GM21529 (cell line): ENCODE results near the gene TSPEAR.
"Not testable (repeated sequence)": the region's sequence is repeated elsewhere in the genome, so short reads cannot be mapped to it uniquely, and the experiment has no call there.

Source experiments
- ATAC-seq: cut with Tn5 transposase; IDR thresholded peaks from one replicate; pipeline ENCODE4 v1.9.1; 2021; ENCODE audit not compliant: unreplicated experiment

The TSPEAR gene

DNA sequence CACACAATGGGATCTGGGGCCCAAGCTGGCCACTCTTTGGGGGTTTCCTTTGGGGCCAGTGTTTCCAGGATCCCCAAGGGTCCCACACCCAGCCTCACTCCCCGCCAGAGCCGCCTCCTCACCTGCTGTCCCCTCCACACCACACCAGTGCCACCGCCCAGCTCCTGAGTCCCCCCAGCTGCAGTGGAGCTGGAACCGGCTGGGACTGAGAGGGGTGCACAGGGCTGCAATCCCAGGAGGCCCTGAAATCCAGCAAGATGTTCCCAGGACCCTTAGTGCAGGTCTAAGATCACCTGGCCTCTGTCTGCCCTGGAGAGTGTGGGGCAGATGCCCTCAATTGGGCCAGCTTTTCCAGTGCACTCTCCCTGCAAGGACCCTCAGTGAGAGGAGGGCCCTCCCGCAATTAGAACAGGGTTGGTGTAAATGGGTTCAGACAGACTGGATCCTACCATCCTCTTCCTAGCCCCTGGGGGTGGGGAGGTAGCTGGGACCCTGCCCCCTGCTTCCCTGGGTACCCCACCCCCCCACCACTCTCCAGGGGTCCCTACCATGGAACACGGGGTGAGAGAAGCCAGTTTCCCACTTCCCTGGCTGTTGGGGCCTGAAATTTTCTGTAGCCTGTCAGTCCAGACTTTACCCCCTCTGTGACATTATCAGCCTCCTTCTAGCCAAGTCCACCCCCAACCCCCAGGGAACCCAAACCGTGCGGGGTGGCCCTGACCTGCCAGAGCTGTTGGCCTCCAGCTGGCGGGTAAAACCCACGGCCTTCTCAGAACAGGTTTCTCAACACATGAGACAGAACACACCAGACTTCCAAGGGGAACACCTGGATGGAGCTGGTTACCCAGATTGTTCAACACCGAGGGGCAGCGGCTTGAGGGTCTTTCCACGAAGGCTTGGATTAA is 7.4 kb downstream of the TSPEAR start:
- no peak for ATAC-seq

DNA sequence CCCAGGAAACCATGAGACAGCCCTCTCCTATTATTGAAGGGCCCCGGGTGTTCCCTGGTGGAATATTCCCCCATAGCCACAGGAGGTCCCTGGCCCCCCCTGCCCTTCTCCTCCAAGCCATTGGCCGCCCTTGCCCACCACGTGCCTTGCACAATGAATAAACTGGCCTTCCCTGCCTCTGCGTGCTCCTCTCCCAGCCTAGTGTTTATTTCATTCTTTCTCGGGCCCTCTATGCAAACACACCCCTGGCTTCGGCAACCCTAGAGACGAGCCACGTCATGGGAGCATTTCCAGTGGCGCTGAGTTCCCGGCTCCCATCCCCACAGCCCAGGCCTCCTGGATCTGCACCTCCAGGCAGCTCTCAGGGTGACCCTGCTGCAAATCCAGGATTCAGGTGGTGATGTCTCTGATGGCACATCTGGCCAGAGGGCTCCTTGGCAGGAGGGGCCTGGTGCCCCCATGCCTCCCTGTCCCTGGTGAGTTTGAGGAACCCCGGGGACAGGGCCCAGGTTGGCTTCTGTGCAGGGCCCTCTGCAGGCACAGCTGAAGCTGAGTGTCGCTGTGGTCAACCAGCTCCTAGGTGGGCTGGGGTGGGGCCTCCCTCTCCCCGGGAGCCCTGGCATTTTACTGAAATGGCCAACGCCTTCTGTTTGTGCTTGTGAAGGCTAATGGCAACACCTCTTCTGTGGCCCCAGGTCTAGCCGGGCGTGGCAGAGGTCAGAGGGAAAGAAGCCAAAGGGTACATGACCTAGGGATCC is 8.2 kb downstream of the TSPEAR start:
- no peak for ATAC-seq

DNA sequence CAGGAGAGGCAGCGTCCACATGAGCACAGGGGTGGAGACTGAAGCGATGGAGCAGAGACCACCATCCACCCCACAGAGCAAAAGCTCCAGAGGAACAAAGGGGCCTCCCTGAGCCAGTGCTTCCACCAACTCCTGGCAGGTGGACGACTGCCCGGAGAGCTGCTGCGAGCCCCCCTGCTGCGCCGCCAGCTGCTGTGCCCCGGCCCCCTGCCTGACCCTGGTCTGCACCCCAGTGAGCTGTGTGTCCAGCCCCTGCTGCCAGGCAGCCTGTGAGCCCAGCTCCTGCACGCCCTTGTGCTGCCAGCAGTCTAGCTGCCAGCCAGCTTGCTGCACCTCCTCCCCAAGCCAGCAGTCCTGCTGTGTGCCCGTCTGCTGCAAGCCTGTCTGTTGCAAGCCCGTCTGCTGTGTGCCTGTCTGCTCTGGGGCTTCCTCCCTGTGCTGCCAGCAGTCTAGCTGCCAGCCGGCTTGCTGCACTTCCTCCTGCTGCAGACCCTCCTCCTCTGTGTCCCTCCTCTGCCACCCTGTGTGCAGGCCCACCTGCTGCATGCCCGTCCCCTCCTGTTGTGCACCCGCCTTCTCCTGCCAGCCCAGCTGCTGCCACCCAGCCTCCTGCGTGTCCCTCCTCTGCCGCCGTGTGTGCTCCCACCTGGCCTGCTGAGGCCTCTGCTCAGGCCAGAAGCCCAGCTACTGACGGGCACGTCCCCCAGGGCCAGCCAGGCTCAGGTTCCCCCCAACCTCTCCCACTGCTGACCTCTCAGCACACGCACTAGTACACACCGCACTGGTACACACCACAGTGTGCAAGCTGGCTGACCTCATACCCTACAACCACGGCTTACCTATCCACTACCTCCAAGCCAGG is 9.0 kb downstream of the TSPEAR start:
- no peak for ATAC-seq

DNA sequence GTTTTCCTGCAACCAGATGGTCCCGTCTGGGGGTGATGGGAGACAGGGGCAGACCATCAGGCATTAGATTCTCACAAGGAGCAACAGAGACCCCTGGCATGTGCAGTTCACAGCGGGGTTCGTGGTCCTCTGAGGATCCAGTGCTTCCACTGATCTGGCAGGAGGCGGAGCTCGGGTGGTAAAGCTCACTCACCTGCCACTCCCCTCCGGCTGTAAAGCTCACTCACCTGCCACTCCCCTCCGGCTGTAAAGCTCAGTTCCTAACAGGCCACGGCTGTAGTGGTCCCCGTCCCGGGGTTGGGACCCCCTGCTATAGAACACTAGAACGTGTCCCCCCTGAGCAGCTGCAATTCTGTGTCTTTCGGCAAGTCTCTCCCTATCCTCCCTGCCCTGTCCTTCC is 9.8 kb downstream of the TSPEAR start:
- no peak for ATAC-seq

DNA sequence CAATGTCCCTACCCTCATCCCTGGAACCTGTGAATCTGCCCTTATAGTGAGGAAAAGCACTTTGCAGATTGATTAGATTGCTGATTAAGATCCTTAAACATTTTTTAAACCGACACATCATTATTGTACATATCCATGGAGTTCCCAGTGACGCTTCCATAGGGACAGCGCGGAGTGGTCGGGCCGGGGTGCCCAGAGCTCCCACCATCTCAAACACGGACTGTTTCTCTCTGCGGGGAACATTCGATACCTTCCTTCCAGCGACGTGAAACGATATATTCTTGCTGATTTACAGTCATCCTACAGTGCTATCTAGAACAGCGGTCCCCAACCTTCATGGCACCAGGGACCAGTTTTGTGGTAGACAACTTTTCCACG is 10.4 kb downstream of the TSPEAR start:
- ATAC-seq: no peak

DNA sequence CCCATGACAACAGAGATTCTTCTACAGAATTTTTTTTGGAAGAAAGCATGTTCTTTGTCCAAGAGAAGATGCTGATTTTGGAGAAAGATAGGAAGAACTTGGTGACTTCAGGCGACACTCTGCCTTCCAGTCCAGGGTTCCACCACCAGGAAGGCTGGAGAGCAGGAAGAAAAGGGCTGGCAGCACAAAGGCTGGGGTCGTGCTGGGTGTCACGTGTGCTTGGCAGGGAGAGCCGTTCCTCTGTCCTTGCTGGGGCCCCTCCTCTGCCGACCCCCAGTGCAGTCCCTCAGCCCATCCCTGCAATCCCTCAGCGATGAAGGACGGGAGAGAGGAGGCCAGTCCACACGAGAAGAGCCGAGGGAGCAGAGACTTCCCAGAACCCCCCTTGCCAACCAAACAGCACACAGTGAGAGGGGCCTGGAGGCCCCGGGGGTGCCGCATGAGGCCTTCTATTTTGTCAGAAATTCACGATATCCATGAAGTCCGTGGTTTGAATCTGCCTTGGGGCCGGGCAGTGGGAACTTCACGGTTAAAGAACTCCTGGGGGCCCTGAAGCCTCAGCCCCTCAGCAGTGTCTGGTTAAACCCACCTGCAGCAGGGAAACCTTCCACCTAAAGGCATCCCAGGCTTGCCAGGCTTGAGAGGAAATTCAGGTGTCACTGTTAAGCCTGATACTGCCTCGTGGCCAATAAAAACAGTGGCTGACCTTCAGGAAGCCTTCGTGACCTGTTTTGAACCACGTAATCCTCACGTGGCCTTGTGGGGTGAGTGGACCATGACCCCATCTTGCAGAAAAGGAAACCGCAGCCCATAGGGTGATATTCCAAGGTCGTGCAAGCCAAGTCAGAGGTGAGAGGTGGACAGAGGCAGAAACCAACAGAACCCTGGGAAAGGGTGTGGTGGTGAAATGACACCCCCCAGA is 11.0 kb downstream of the TSPEAR start:
- no peak for ATAC-seq

DNA sequence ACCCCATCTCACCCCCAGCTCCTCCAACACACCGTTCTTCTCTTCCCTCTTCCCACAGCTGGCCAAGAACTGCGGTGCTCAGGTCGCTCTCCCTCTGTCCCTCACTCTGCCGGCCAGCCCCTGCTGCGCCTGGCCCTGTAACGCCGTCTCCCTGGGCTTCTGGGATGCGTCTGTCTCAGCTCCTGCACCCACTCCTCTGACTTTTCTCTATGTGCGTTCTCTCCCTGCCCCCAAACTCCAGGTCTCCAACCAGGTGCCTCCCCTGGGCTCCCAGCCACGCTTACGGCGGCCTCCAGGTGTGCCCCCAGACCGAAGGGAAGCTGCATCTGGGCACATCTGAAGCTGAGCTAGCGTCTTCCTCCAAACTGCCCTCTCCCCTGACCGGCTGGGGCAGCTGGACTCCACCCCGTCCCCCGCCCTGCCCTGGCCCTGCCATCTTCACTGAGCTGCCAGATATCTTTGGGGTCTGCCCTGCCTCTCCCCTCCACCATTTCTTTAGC is 11.8 kb downstream of the TSPEAR start:
- ATAC-seq: no peak

DNA sequence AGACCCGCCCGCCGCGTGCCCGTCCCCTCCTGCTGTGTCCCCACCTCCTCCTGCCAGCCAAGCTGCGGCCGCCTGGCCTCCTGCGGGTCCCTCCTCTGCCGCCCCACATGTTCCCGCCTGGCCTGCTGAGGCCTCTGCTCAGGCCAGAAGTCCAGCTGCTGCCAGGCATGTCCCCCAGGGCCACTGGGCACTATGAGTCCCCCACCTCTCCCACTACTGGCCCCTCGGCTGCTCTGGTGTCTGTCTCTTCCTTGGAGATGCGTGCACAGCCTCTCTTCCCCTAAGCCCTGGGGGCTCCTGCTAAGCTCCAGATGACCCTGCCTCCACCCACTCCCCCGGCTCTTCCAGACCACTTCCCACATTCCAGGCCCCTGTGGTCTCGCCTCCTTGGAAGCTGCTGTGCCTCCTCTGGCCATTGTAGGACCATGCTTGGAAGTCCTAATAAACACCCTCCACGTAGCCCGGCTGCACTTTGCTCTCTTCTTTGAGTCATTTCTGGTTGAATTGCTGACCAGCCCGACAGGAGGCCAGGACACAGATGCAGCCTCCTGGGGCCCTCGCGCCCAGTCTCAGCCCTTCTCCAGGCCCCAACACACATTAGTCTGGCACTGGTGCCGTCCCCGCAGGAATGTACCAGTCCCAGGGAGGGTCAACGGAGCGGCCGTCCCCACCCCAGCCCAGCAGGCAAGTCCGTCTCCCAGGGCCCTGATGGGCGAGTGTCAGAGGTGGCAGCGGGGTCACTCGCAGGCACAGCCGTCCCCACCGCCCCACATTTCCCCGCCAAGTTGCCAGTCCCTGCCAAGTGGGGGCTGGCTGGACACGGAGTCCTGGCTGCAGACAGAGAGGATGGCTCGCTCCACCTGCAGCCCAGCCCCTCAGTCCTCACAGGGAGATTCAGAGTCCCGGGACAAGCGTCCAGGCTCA is 13.3 kb downstream of the TSPEAR start:
- ATAC-seq: no peak

DNA sequence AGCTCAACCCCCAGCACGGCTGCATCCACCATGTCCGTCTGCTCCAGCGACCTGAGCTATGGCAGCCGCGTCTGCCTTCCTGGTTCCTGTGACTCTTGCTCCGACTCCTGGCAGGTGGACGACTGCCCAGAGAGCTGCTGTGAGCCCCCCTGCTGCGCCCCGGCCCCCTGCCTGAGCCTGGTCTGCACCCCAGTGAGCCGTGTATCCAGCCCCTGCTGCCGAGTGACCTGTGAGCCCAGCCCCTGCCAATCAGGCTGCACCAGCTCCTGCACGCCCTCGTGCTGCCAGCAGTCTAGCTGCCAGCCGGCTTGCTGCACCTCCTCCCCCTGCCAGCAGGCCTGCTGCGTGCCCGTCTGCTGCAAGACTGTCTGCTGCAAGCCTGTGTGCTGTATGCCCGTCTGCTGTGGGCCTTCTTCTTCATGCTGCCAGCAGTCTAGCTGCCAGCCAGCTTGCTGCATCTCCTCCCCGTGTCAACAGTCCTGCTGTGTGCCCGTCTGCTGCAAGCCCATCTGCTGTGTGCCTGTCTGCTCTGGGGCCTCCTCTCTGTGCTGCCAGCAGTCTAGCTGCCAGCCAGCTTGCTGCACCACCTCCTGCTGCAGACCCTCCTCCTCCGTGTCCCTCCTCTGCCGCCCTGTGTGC is 14.1 kb downstream of the TSPEAR start, which contains the start of gene KRTAP10-12:
Gene KRTAP10-12 (plus strand): TSS at position 1 of the 639 bp plus-strand sequence. CDS start 30 bp downstream, at position 31.
- ATAC-seq: not testable (repeated sequence)

DNA sequence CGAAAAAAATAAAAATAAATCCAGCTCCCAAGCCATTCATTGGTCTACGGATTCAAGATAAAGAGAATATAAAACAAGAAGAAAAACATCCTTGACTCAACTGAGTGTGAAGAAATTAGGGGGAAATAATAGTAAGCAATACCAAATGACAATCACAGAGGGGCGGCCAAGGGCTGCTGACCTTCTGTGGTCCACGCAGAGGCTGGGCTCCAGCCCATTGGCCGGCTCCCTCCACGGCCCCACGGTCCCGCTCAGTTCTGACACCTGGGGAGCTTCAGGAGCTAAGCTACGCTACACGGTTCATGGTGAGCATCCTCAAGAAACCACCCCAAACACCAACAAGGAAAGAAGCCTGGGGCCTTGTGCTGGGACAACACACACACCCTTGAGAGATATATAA is 14.8 kb downstream of the TSPEAR start:
- ATAC-seq: no peak

DNA sequence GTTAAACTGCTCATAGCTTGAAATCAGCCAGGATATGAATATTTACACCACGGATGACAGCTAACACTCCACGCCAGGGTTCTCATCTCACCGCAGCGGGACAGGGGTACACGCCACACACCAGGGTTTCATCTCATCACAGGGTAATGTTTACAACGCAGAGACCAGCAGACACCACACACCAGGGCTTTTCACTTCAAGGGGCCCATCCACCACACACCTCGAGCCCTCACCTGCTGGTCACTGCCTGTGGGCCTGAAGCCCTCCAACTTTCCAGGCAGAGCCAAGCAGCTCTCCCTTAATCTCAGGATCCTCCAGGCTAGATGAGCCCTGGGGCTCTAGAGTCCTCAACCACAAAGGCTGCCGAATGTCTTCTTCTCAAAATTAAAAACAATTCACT is 15.7 kb downstream of the TSPEAR start:
- ATAC-seq: no peak

DNA sequence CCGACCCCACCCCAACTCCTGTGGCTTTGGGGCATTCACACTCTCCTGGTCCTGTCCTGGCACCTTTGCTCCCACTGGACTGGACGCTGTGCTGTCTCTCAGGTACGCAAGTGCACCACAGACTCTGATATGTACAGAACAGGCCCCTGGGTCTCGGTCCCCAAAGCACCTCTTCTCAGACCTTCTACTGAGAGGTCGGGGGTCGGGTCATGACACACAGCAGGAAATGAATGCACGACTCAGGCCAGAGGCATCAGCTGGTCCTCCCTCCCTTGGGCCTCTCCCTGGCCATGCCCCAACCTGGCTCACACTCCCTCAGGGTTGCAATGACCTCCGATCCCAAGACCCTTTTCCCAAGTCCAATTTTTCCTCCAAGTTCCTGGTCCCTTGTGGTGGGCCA is 16.2 kb downstream of the TSPEAR start:
- no peak for ATAC-seq

DNA sequence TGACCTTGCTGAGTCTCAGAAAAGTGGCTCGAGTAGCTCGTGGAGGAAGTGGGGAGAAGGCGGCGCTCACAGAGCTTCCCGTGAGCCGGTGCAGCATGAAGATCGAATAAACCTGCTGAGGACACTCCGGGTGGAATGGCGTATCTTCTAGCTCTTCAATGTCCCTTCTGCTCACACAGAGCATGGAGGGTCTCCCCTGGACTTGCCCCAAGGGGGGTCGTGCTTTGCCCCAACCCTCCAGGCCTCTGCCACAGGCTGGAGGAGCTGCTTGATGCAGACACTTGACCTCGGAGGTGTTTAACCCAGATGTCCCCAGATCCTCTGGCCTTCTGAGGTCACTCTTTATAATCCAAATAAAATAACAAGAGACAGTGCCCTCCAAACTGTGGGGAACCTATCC is 16.6 kb downstream of the TSPEAR start:
- no peak for ATAC-seq

DNA sequence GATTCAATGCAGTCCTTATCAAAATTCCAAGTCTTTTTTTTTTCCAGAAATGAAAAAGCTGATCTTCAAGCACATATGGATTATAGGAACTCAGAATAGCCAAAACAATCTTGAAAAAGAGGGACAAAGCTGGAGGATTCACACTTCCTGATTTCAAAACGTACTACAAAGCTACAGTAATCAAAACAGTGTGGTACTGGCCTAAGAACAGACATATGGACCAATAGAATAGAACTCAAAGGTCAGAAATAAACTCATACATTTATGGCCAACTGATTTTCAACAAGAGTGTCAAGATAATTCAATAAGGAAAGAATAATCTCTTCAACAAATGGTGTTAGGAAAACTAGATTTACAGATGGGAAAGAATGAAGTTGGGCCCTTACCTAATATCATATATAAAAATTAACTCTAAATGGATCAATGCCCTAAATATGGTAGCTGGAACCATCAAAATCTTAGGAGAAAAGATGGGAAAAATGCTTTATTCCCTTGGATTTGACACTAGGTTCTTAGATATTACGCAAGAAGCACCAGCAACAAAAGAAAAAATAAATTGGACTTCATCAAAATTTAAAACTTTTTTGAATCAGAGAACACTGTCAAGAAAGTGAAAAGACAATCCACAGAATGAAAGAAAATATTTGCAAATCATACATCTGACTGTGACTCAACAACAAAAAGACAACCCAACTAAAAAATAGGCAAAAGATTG is 18.4 kb downstream of the TSPEAR start:
- ATAC-seq: no peak

DNA sequence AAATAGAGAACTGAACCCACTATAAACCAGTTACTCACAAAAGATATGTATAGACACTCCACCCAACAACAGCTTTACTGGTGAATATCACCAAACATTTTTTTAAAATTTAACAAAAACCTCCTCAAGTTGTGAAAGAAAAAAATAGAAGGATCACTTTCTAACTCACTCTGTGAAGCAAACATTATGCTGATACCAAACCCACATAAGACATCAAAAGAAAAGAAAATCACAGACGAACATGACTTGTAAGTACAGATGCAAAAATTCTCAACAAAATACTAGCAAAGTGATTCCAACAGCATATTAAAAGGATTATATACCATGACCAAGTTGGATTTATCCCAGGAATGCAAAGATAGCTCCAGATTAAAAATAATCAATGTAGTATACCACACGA is 19.7 kb downstream of the TSPEAR start:
- no peak for ATAC-seq

DNA sequence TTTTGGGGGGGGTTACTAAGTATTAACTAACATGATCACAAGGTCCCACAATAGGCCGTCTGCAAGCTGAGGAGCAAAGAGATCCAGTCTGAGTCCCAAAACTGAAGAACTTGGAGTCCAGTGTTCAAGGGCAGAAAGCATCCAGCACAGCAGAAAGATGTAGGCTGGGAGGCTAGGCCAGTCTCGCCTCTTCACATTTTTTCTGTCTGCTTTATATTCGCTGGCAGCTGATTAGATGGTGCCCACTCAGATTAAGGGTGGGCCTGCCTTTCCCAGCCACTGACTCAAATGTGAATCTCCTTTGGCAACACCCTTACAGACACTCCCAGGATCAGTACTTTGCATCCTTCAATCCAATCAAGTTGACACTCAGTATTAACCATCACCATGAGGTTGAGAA is 21.6 kb downstream of the TSPEAR start:
- ATAC-seq: not testable (repeated sequence)

DNA sequence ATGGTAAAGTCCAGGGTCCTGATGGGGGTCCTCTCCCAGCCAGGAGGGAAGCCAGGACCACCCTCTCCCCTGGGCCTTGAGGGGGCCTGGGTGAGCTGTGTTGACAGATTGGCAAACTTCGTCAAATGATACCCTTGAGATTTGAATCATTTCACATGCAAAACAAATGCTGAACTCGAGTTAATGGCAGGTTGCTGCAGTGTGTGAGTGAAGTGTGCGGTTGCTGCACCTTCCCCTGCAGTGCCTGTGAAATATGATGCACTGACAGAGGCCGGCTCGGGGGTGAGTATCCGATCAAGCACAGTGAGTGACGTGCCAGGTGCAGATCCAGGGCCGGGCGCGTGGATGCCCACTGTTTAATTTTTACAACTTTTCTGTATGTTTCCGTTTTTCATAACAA is 23.7 kb downstream of the TSPEAR start:
- ATAC-seq: no peak
